ENCODE results near the gene NPAS3. TPM values are rescaled to one million over a fixed set of nuclear protein-coding genes. Genes with fewer than 3 reads are reported as not detected.

NPAS3 gene
- total and polyA plus RNA-seq, 2 of the 8 experiments (the other 6 are each of a cell fraction or from before 2014, with no cell fraction given), result 0.11 to 0.60 TPM

DNA sequence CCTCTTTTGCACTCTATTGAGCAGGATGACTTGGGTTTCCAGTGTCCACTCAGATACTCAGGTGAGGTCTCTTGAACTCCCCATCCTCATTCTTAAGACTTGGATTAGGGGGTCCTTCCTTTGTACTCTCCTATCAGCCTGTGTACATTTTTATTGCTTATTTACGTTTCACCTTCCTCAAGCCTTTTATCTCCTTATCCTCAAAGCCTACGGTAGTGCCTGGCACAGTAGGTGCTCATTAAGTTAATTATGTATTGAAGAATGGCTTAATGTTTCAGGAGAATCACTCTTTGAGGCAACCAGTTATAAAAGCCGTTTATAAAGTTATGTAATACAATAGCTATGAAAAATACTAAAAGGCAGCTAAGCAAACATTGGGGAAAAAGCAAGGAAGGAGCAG, 315.7 kb downstream of the NPAS3 start (continued):
- TF ChIP-seq, protein P1, sequence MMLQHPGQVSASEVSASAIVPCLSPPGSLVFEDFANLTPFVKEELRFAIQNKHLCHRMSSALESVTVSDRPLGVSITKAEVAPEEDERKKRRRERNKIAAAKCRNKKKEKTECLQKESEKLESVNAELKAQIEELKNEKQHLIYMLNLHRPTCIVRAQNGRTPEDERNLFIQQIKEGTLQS (IDR thresholded peaks at IDR 0.05; ENCODE audit: insufficient read depth, low read depth, low read length), result no peak
- no peak for TF ChIP-seq ZNF274 (IDR thresholded peaks at IDR 0.05; ENCODE audit: borderline replicate concordance, extremely low read depth, low read length)

Data from H1 (cell line).